Activated CD4-positive, CD25-positive, alpha-beta regulatory T cell (primary cell): Measurements from ENCODE around the gene MYO9B.

Source experiments
- DNase-seq, 4 experiments: peaks; one replicate each; lab custom pipeline; 2025; lab: John Stamatoyannopoulos, UW

Gene MYO9B

GRCh38 chr19:17075035-17075863 lies at the start of gene MYO9B, which contains the start of gene HAUS8:
Gene MYO9B (plus strand): TSS chr19:17075777. CDS start chr19:17101718, 25,941 bp downstream.
Gene HAUS8 (minus strand): TSS chr19:17075452. CDS start chr19:17075422, 30 bp downstream.
- DNase-seq: peak; percentile 97 to 99 (median 98)

- DNase-seq: no peak
Observed at GRCh38 chr19:17025991-17026658, 49.5 kb upstream of the MYO9B start.

- no peak for DNase-seq
Observed at GRCh38 chr19:17026706-17027534, 48.7 kb upstream of the MYO9B start, which contains the start of gene CPAMD8. Gene CPAMD8 (minus strand): TSS chr19:17026810. CDS start chr19:17026642, 168 bp downstream.

GRCh38 chr19:17027535-17027975 lies 48.0 kb upstream of the MYO9B start:
- DNase-seq: no peak

GRCh38 chr19:17031741-17032140 lies 43.8 kb upstream of the MYO9B start:
- no peak for DNase-seq

GRCh38 chr19:17035842-17036424 lies 39.6 kb upstream of the MYO9B start:
- no peak for DNase-seq

GRCh38 chr19:17036640-17037039 lies 38.9 kb upstream of the MYO9B start:
- no peak for DNase-seq

GRCh38 chr19:17037184-17037583 lies 38.4 kb upstream of the MYO9B start:
- no peak for DNase-seq

GRCh38 chr19:17037966-17038500 lies 37.5 kb upstream of the MYO9B start:
- DNase-seq: no peak

GRCh38 chr19:17041976-17042375 lies 33.6 kb upstream of the MYO9B start:
- no peak for DNase-seq

- no peak for DNase-seq
Observed at GRCh38 chr19:17043744-17044143, 31.8 kb upstream of the MYO9B start.

- no peak for DNase-seq
Observed at GRCh38 chr19:17045907-17046502, 29.6 kb upstream of the MYO9B start.

- DNase-seq: no peak
Observed at GRCh38 chr19:17048885-17049453, 26.6 kb upstream of the MYO9B start.

GRCh38 chr19:17049711-17050280 lies 25.8 kb upstream of the MYO9B start:
- DNase-seq: no peak

GRCh38 chr19:17052439-17052838 lies 23.1 kb upstream of the MYO9B start:
- DNase-seq: no peak

- no peak for DNase-seq
Observed at GRCh38 chr19:17054746-17055145, 20.8 kb upstream of the MYO9B start.

- DNase-seq: no peak
Observed at GRCh38 chr19:17055636-17056035, 19.9 kb upstream of the MYO9B start.

GRCh38 chr19:17058236-17058635 lies 17.3 kb upstream of the MYO9B start:
- DNase-seq: no peak

- DNase-seq: no peak
Observed at GRCh38 chr19:17060802-17061201, 14.8 kb upstream of the MYO9B start.

- DNase-seq: no peak
Observed at GRCh38 chr19:17061205-17061604, 14.4 kb upstream of the MYO9B start.
